ENCODE data around the gene WNT11. TPM values are rescaled to one million over a fixed set of nuclear protein-coding genes. Genes with fewer than 3 reads are reported as not detected.

Gene WNT11
- total and polyA plus RNA-seq, 2 of the 13 experiments (the other 11 are each of a cell fraction or from before 2014, with no cell fraction given), result 0.34 to 0.66 TPM

DNA sequence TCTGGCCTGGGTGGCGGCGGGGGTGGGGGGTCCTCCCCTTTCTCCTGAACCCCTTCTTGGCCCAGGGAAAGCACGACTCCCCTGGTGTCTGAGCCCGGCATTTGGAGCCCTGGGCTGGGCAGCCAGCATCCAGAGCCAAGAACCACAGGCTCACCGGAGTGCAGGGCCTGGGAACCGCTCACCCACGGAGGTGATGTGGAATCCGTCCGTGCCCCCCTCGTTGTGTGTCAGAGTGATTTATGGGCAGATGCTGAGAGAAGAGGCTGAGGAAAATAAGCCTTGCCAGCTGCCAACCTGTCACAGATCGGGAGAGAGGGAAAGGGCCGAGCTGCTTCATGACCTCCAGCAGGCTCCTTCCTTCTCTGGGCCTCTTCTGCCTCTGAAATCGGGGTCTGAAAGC lies 33.7 kb downstream of the WNT11 start (continued):
- TF ChIP-seq THAP9 (CRISPR knock-in tag; IDR thresholded peaks at IDR 0.05; ENCODE audit: borderline replicate concordance), result no peak
- TF ChIP-seq ZSCAN31 (CRISPR knock-in tag; IDR thresholded peaks at IDR 0.05; ENCODE audit: low read depth), result no peak
- no peak for TF ChIP-seq ZNF331 (CRISPR knock-in tag; IDR thresholded peaks at IDR 0.05)

DNA sequence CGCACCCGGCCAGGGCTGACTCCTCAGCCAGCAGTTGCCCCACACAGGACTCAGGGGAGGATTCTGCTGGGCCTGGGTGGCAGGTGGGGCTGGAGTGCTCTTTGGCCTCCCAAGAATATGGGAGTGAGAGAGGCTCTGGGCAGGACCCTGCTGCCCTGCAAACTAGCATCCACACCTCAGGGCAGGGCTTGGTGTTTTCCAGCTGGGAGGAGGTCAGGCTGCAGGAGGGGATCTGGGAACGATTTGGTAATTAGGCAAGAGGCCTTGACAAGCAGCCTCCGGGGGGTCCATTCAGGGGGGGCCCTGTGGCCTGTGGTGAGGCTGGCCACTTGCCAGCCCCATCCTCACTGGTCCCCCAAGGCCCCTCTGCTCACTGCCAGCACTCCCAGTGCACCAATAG lies 35.8 kb downstream of the WNT11 start:
- no peak overlapping the region for H3K4me2 ChIP-seq (ENCODE audit: low read depth, low read length)
- peaks cover 14% of the 10 kb centered on the region for H3K4me1 ChIP-seq (ENCODE audit: insufficient read depth, low read length)
- H3K27me3 ChIP-seq (ENCODE audit: control insufficient read depth in 1 of 2, insufficient read depth in 2 of 2, low read length in 2 of 2), result peaks cover 8 to 18% of the 10 kb centered on the region in 2 experiments; a peak in 3 of 5 replicates
- in situ Hi-C loops (cut with HindIII; ENCODE audit: extremely low pct_ligation_motif_present, low pct_unique_long_range_greater_than_20kb), result no loop called here
- no peaks in the 10 kb centered on the region for H3K9me3 ChIP-seq (ENCODE audit: low read length)
- H3K4me3 ChIP-seq (replicated peaks in 1 of 3; ENCODE audit: insufficient read depth in 1 of 3, low read depth in 2 of 3, low read length in 3 of 3), result no peak overlapping the region
- POLR2A ChIA-PET, result no interaction called here
- DNase-seq (ENCODE audit: low spot score), result no peak
- peak; percentile 24; the same call in 2 of the 3 replicates for ATAC-seq
- WGBS (ENCODE audit: low lambda C conversion rate), result 7% methylated on average over 2 of the region's 4 CpGs
- FAIRE-seq, result no peak
- H3K9ac ChIP-seq (ENCODE audit: insufficient read depth, low read depth, low read length), result no peak overlapping the region
- H3K79me2 ChIP-seq (ENCODE audit: insufficient read depth, low read length), result no peaks in the 10 kb centered on the region
- intact Hi-C loops (cut with micrococcal nuclease; ENCODE audit: unreplicated experiment), result no loop called here
- CTCF ChIA-PET (ENCODE audit: low intra/inter-chr PET ratio, low total read pairs), result no interaction called here
- BruUV-seq (replicated peaks), result no TSS peak
- no peak overlapping the region for H2AFZ ChIP-seq (ENCODE audit: low read length)
- H3K36me3 ChIP-seq (replicated peaks in 1 of 2; ENCODE audit: control insufficient read depth in 1 of 2, insufficient read depth in 2 of 2, low read length in 2 of 2), result no peaks in the 10 kb centered on the region
- TF ChIP-seq, protein P1, sequence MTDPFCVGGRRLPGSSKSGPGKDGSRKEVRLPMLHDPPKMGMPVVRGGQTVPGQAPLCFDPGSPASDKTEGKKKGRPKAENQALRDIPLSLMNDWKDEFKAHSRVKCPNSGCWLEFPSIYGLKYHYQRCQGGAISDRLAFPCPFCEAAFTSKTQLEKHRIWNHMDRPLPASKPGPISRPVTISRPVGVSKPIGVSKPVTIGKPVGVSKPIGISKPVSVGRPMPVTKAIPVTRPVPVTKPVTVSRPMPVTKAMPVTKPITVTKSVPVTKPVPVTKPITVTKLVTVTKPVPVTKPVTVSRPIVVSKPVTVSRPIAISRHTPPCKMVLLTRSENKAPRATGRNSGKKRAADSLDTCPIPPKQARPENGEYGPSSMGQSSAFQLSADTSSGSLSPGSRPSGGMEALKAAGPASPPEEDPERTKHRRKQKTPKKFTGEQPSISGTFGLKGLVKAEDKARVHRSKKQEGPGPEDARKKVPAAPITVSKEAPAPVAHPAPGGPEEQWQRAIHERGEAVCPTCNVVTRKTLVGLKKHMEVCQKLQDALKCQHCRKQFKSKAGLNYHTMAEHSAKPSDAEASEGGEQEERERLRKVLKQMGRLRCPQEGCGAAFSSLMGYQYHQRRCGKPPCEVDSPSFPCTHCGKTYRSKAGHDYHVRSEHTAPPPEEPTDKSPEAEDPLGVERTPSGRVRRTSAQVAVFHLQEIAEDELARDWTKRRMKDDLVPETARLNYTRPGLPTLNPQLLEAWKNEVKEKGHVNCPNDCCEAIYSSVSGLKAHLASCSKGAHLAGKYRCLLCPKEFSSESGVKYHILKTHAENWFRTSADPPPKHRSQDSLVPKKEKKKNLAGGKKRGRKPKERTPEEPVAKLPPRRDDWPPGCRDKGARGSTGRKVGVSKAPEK (CRISPR knock-in tag; IDR thresholded peaks at IDR 0.05; ENCODE audit: borderline replicate concordance), result no peak
- 0 out of 2 replicates have a peak, but pooled peaks have one; percentile 33 for TF ChIP-seq ZNF263 (CRISPR knock-in tag; IDR thresholded peaks at IDR 0.05)
- H4K20me1 ChIP-seq (ENCODE audit: insufficient read depth, low read length), result no peaks in the 10 kb centered on the region
- no peak overlapping the region for H3K27ac ChIP-seq (ENCODE audit: extremely low read length, insufficient read depth, low read length)
